Endothelial cell of umbilical vein (primary cell): ENCODE results near the gene UBXN11. TPM values are rescaled to one million over a fixed set of nuclear protein-coding genes. Genes with fewer than 3 reads are reported as not detected.

Experiments
- BruUV-seq: library from RNA; stranded (reverse); fragments of 400-500 nt; replicated peaks from 2 replicates; lab custom pipeline; 2021; lab: Mats Ljungman, UMichigan
- CTCF ChIA-PET: fragments of 300-600, 350-600 bp; sonication (Branson Sonifier 250); formaldehyde crosslinking; loops from one replicate; lab custom pipeline; 2021; ENCODE audit warnings: antibody characterized with exemption, inconsistent platforms; lab: Charles Lee
- POLR2A ChIA-PET: fragments of 300-600, 350-600 bp; sonication (Branson Sonifier 250); formaldehyde crosslinking; loops from one replicate; lab custom pipeline; 2021; ENCODE audit warnings: antibody characterized with exemption, inconsistent platforms; lab: Charles Lee
- DNase-seq: peaks from one replicate; pipeline ENCODE4 v3.0.0-alpha.2; 2011; ENCODE audit warnings: low read depth, low spot score
- FAIRE-seq: peaks from 2 replicates; lab custom pipeline; 2011; peaks lifted over from hg19 to GRCh38; lab: Jason Lieb, UNC
- H2AFZ ChIP-seq: 2 replicates; pipeline ENCODE4 v1.6.0; 2012; ENCODE audit warnings: low read depth, low read length, control low read depth, inconsistent platforms
- H3K27ac ChIP-seq: 2 replicates; pipeline ENCODE4 v1.5.1; 2011; ENCODE audit warnings: low read depth, mild to moderate bottlenecking, control low read depth, low read length, moderate library complexity; ENCODE audit not compliant: insufficient read depth
- H3K27me3 ChIP-seq, 2 experiments: 2 replicates each; pipeline versions ENCODE4 v1.6.0 to v1.6.1; 2011; ENCODE audit warnings: low read length in 2 of 2, mixed read lengths in 1 of 2; ENCODE audit not compliant: control insufficient read depth in 2 of 2, insufficient read depth in 2 of 2
- H3K36me3 ChIP-seq, 2 experiments: 2 replicates in 1 of 2; 3 replicates in 1 of 2; pipeline ENCODE4 v1.5.1; 2011; ENCODE audit warnings: low read length in 2 of 2, mild to moderate bottlenecking in 1 of 2, moderate library complexity in 1 of 2; ENCODE audit not compliant: control insufficient read depth in 2 of 2, insufficient read depth in 2 of 2; ENCODE audit errors: extremely low read depth in 1 of 2
- H3K4me1 ChIP-seq: 3 replicates; pipeline ENCODE4 v1.5.1; 2011; ENCODE audit warnings: mild to moderate bottlenecking, low read length; ENCODE audit not compliant: control insufficient read depth, insufficient read depth; ENCODE audit errors: extremely low read depth
- H3K4me2 ChIP-seq: 2 replicates; pipeline ENCODE4 v1.6.1; 2011; ENCODE audit warnings: low read length, control low read depth, mixed read lengths; ENCODE audit not compliant: insufficient read depth
- H3K4me3 ChIP-seq, 3 experiments: fragments of 200-600 bp in 1 of 3; sonication (generic), shearing (Covaris generic) in 1 of 3; replicated peaks in 1 of 3; 2 replicates each; pipeline ENCODE4 v1.5.1; 2011 to 2016; ENCODE audit warnings: control low read depth in 3 of 3, low read length in 3 of 3, mild to moderate bottlenecking in 2 of 3, inconsistent platforms in 1 of 3, low read depth in 1 of 3, moderate library complexity in 1 of 3; ENCODE audit not compliant: insufficient read depth in 1 of 3
- H3K79me2 ChIP-seq: 2 replicates; pipeline ENCODE4 v1.6.0; 2012; ENCODE audit warnings: low read length, inconsistent platforms; ENCODE audit not compliant: control insufficient read depth, insufficient read depth
- H3K9ac ChIP-seq: replicated peaks from 2 replicates; pipeline ENCODE3; 2011; ENCODE audit warnings: low read length, control low read depth; ENCODE audit not compliant: insufficient read depth; ENCODE audit errors: extremely low read depth
- H3K9me1 ChIP-seq: replicated peaks from 3 replicates; pipeline ENCODE4 v1.6.0; 2011; ENCODE audit warnings: mild to moderate bottlenecking, low read length; ENCODE audit not compliant: control insufficient read depth, insufficient read depth; ENCODE audit errors: extremely low read depth
- H3K9me3 ChIP-seq: replicated peaks from 2 replicates; pipeline ENCODE4 v1.5.1; 2012; ENCODE audit warnings: low read length, inconsistent platforms; ENCODE audit not compliant: control insufficient read depth, insufficient read depth
- H4K20me1 ChIP-seq: replicated peaks from 2 replicates; pipeline ENCODE3; 2011; ENCODE audit warnings: mild to moderate bottlenecking, low read length; ENCODE audit not compliant: control insufficient read depth, insufficient read depth; ENCODE audit errors: extremely low read depth
- EZH2 ChIP-seq: IDR thresholded peaks from 2 replicates; pipeline ENCODE4 v1.6.1; 2012; ENCODE audit warnings: borderline replicate concordance, low read depth, mild to moderate bottlenecking, moderate library complexity, low read length, inconsistent platforms; ENCODE audit not compliant: severe bottlenecking
- FOS ChIP-seq: IDR thresholded peaks from 2 replicates; pipeline ENCODE4 v1.6.1; 2011; ENCODE audit warnings: mild to moderate bottlenecking, low read length, moderate library complexity, borderline replicate concordance; ENCODE audit not compliant: insufficient read depth
- GATA2 ChIP-seq: IDR thresholded peaks from 2 replicates; pipeline ENCODE4 v1.7.0; 2011; ENCODE audit warnings: low read depth, mild to moderate bottlenecking, moderate library complexity, mixed read lengths, low read length; ENCODE audit not compliant: insufficient read length, insufficient read depth
- JUN ChIP-seq: IDR thresholded peaks from 2 replicates; pipeline ENCODE4 v1.6.1; 2011; ENCODE audit warnings: borderline replicate concordance, low read depth; ENCODE audit not compliant: insufficient read length, insufficient read depth
- MYC ChIP-seq: IDR thresholded peaks from one replicate; pipeline ENCODE4 v1.6.1; 2011; ENCODE audit warnings: mild to moderate bottlenecking, low read depth, low read length
- POLR2A ChIP-seq: IDR thresholded peaks from 2 replicates; pipeline ENCODE4 v1.6.1; 2012; ENCODE audit warnings: low read depth, mild to moderate bottlenecking, control low read depth, low read length
- POLR2AphosphoS5 ChIP-seq: IDR thresholded peaks from 2 replicates; pipeline ENCODE4 v1.6.1; 2012; ENCODE audit warnings: low read depth, mild to moderate bottlenecking, control low read depth, low read length, moderate library complexity; ENCODE audit not compliant: insufficient read depth
- dilution Hi-C: fragments of 300-500 bp; cut with MboI; formaldehyde crosslinking; loops from one replicate; pipeline ENCODE4 v1.15.0; 2019; ENCODE audit warnings: low sequenced_read_pairs; ENCODE audit not compliant: extremely low pct_ligation_motif_present
- intact Hi-C: fragments of 100-400 bp; cut with micrococcal nuclease; formaldehyde crosslinking; loops from one replicate; pipeline ENCODE4 v1.10.0; 2022
- polyA plus RNA-seq, 4 experiments: library from polyadenylated mRNA; depleted of rRNA in 3 of 4; stranded (reverse) in 3 of 4; unstranded in 1 of 4; fragments of >200 nt; gene quantifications; 2 replicates each; pipeline versions ENCODE4 v1.2.1 to v1.2.3, GENCODE V29; 2011 to 2012; ENCODE audit warnings: missing spikeins in 1 of 4
- total RNA-seq: library from RNA; stranded (reverse); gene quantifications from 2 replicates; pipeline ENCODE4 v1.2.3, GENCODE V29; 2021
- TF ChIP-seq, protein P1 (sequence below), 2 donors: IDR thresholded peaks; 1 replicate in 1 of 2; 2 replicates in 1 of 2; pipeline ENCODE4 v1.5.1; 2011; ENCODE audit warnings: low read length in 2 of 2, mild to moderate bottlenecking in 2 of 2, moderate library complexity in 2 of 2, control low read depth in 1 of 2, inconsistent platforms in 1 of 2, low read depth in 1 of 2; ENCODE audit not compliant: insufficient read depth in 1 of 2; ENCODE audit errors: extremely low read depth in 1 of 2
- TF ChIP-seq, protein P2 (sequence below): IDR thresholded peaks from 2 replicates; pipeline ENCODE4 v1.6.1; 2011; ENCODE audit not compliant: insufficient read depth, insufficient read length

The UBXN11 gene
- total and polyA plus RNA-seq, 2 donors (not counting 3 experiments of a cell fraction or from before 2014, with no cell fraction given): 14.8 to 15.6 TPM

DNA sequence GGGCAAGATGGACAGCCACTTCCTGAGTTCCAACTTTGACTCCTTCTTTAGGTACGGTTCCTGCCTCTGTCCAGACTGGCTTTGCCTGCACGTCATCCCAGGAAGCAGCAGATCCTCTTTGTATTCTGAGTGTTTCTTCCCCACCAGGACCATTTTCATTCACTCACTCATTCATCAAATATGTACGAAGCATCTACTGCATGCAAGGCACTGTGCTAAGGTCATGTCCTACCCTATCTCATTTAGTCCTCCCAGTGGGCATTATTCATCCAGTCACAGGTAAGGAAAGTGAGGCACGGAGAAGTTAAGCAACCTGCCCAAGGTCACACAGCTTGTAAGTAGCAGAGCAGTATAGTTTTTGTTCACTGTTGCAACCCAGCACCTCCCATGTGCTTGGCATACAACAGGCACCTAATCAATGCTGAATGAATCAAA lies 33.6 kb upstream of the UBXN11 start:
- no TSS peak for BruUV-seq
- ChIA-PET POLR2A (no interaction called here), CTCF (interaction anchor here (0.6 to 1.2 kb wide), 2 partner anchors 8 to 11 kb away, joined by 3 read pairs; no protein-coding TSS in a partner anchor)
- intact Hi-C loops: no loop called here
- no peak overlapping the region for H3K4me3 ChIP-seq
- H3K27ac ChIP-seq: no peak overlapping the region
- H3K4me1 ChIP-seq: peaks cover 7% of the 10 kb centered on the region
- H3K36me3 ChIP-seq: no peaks in the 10 kb centered on the region
- H4K20me1 ChIP-seq: no peaks in the 10 kb centered on the region
- H2AFZ ChIP-seq: no peak overlapping the region
- DNase-seq (no peak), FAIRE-seq (no peak)
- no peaks in the 10 kb centered on the region for H3K9me1 ChIP-seq
- no peak overlapping the region for H3K9ac ChIP-seq
- H3K79me2 ChIP-seq: no peaks in the 10 kb centered on the region
- no peak for TF ChIP-seq POLR2A
- no peak for TF ChIP-seq FOS
- TF ChIP-seq, protein P1, sequence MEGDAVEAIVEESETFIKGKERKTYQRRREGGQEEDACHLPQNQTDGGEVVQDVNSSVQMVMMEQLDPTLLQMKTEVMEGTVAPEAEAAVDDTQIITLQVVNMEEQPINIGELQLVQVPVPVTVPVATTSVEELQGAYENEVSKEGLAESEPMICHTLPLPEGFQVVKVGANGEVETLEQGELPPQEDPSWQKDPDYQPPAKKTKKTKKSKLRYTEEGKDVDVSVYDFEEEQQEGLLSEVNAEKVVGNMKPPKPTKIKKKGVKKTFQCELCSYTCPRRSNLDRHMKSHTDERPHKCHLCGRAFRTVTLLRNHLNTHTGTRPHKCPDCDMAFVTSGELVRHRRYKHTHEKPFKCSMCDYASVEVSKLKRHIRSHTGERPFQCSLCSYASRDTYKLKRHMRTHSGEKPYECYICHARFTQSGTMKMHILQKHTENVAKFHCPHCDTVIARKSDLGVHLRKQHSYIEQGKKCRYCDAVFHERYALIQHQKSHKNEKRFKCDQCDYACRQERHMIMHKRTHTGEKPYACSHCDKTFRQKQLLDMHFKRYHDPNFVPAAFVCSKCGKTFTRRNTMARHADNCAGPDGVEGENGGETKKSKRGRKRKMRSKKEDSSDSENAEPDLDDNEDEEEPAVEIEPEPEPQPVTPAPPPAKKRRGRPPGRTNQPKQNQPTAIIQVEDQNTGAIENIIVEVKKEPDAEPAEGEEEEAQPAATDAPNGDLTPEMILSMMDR (IDR thresholded peaks at IDR 0.05; ENCODE audit: extremely low read depth in 1 of 2, insufficient read depth in 1 of 2, low read depth in 1 of 2, low read length in 2 of 2): no peak
- TF ChIP-seq POLR2AphosphoS5: no peak
- TF ChIP-seq MYC: no peak
- TF ChIP-seq EZH2: no peak
- no peak for TF ChIP-seq GATA2
- TF ChIP-seq JUN: no peak
- TF ChIP-seq, protein P2, sequence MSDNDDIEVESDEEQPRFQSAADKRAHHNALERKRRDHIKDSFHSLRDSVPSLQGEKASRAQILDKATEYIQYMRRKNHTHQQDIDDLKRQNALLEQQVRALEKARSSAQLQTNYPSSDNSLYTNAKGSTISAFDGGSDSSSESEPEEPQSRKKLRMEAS: no peak
- dilution Hi-C loops: no loop called here
- no peak overlapping the region for H3K4me2 ChIP-seq
- no peaks in the 10 kb centered on the region for H3K9me3 ChIP-seq
- peaks cover 1 to 4% of the 10 kb centered on the region in 2 experiments for H3K27me3 ChIP-seq
